GM18867 (cell line): ENCODE measurements around the gene ASGR1.
"Not testable (repeated sequence)": the region's sequence is repeated elsewhere in the genome, so short reads cannot be mapped to it uniquely, and the experiment has no call there.

Experiments
- ATAC-seq: cut with Tn5 transposase; IDR thresholded peaks from one replicate; pipeline ENCODE4 v1.9.1; 2021; ENCODE audit warnings: mild to moderate bottlenecking, moderate library complexity; ENCODE audit not compliant: unreplicated experiment

The ASGR1 gene

GRCh38 chr17:7166873-7167272 lies 12.3 kb downstream of the ASGR1 start:
- ATAC-seq, result no peak

GRCh38 chr17:7159571-7159970 lies 19.6 kb downstream of the ASGR1 start:
- not testable (repeated sequence) for ATAC-seq

- not testable (repeated sequence) for ATAC-seq
Measured at GRCh38 chr17:7158424-7158823, 20.7 kb downstream of the ASGR1 start.

- no peak for ATAC-seq
Measured at GRCh38 chr17:7156342-7156940, 22.7 kb downstream of the ASGR1 start.

- no peak for ATAC-seq
Measured at GRCh38 chr17:7147772-7148171, 31.4 kb downstream of the ASGR1 start.

DNA sequence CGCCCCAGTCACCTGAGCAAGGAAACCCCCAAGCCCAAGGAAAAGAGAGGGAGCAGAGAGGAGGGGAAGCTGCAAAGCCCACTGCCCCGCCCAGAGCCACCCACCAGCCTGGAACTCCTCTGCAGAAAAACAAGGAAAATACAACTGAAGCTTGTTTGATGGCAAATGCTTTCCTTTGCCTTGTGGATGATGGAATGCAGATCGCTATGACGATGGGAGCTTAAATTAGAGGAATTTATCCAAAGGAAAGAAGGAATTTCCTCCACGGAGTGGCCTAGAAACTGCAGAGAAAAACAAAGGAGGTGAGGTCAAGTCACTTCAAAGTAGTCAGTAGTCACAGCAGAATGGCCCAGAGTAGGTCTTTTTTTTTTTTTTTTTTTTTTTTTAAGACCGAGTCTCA lies 33.1 kb downstream of the ASGR1 start:
- no peak for ATAC-seq

DNA sequence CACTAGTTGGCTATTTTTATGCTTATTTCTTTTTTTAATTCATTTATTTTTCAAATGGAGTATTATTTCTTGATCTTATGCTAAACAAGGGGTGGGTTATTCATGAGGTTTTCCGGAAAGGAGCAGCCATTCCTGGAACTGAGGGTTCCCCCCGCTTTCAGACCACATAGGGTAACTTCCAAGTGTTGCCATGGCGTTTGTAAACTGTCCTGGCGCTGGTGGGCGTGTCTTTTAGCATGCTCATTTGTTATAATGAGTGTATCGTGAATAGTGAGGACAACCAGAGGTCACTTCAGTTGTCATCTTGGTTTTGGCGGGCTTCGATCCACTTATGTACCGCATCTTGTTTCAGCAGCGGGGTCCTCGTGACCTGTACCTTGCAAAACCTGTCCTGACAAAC lies 35.0 kb downstream of the ASGR1 start:
- ATAC-seq, result no peak

DNA sequence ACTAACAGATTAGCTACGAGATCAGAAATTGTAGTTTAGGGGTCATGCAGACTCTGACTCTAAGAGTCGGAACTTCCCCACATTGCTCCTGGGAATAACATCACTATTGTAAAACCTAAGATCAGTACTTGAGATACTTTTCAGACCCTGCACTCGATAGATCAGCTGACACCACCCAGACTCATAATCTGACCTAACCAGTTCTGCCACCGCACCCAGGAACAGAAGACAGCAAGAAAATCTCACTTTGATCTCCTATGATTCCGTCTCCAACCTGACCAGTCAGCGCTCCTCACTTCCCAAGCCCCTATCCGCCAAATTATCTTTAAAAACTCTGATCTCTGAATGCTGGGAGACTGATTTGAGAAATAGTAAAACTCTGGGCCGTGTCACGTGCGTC lies 37.3 kb downstream of the ASGR1 start:
- no peak for ATAC-seq

DNA sequence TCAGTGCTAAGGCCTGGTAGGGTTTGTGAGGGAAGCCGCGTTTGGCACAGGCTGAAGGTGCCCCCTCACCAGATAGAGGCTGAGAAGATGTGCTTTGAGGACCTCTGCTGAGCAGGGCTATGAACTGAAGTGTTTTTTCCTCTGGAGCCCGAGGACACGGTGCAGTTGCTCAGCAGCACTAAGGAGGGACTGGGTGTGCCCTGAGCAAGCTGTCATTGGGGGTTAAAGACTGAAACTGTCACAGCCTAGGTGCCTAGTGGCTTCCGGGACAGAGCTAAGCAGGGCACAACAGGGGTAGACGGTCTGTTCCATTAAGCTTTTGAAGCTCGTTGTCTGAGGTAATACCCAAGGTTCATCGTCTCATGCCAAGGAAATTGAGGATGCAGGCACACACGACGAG lies 39.8 kb downstream of the ASGR1 start:
- no peak for ATAC-seq

GRCh38 chr17:7138800-7139381 lies 40.3 kb downstream of the ASGR1 start:
- ATAC-seq, result no peak

DNA sequence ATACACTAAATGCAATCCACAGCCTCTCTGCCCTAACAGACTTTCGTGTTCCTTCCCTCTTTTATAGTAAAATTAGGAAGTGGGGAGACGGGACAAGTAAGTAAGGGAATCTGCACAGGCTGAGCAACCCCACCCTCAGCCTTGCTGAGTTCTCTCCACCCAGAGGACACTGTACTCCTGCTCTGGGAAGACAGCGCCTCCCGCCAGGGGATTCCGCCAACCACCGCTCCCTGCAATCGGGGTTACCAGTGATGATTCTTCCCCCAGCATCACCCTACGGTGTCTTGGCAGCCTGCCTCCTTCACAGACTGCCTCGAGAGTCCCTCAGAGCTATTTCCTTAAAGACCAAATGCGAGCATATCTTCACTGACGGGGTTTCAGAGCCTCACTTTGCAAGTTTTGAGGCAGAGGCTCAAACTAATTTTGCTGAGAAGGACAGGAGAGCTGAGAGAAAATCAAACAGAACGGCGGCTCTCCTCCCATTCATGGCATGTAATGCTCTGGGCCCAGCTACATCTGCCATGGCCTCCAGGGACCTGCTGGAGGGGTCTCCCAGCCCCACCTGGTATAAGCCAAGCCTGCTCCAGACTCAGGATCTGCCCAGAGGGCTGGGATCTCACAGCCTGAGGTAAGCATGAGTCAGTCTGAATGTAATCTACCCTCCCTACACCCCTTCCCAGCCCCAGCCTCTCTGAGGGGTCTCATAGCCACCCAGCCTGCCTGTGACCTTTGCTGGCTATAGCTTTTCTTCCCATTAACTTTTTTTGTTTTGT lies 41.8 kb downstream of the ASGR1 start:
- ATAC-seq, result no peak

- no peak for ATAC-seq
Measured at GRCh38 chr17:7136266-7136877, 42.8 kb downstream of the ASGR1 start.

DNA sequence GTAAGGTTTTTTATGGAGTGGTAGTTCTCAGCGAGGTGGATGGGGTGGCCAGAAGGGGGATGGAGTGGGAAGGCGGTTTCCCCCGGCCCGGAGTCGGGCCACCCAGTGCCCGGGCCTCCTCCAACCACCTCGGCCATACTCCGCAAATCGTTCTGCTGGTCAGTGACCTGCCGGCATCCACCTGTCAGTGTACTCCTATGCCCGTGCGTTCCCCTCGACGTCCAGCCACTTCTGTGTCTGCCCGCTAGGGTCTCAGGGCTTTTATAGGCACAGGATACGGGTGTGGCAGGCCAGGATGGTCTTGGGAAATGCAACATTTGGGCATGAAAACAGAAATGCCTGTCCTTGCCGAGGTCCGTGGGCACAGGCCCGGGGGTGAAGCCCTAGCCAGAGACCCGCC lies 45.3 kb downstream of the ASGR1 start:
- no peak for ATAC-seq

- no peak for ATAC-seq
Measured at GRCh38 chr17:7133424-7133823, 45.7 kb downstream of the ASGR1 start.

- ATAC-seq, result peak; percentile 45
Measured at GRCh38 chr17:7132511-7133094, 46.6 kb downstream of the ASGR1 start.

DNA sequence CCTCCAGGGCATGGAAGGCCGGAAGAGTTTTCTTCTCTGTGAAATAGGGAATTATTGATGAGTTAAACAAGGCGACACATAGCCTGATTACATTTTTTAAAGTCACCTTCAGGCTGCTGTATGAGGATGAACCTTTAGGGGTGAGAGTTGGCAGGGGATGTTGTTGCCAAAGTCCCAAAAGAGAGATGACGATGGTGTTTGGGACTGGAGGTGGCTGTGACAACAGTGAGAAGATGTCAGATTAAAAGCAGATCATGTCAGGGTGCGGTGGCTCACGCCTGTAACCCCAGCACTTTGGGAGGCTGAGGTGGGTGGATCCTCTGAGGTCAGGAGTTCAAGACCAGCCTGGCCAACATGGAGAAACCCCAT lies 47.8 kb downstream of the ASGR1 start:
- ATAC-seq, result no peak

DNA sequence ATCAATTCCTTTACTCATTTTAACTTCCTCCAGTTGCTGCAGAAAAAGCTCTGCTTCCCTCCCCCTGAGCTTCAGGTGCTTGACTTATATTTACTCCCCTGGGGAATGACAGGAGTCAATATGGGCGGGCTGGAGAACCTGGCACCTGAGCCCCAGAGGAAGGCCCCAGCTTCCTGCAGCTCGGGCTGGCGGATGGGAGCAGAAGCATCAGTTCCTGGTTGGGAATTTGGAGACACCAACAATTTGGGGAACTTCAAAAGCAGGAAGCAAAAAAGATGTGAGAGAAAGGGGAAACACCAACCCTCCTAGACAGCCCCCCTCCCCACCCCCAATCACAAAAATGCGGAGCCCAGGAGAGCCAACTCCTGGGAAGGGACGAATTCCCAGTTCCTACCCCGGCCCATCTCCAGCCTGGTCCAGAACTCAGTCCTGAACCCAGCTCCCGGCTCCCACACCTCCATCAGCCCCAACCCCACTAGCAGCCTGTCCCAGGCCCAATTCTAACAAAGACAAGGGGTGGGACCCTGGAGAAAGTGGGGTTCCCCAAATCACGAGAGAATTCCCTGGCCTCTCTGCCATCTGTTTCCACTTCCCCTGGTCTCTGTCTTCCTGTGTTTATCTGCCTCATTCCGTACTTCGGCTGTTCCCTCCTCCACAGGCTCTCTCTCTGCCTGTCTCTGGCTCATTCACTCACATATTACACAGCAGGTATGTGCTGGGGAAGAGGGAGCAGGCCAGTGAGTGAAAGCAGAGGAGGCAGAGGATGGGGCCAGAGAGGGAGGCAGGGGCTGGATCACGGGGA lies 48.3 kb downstream of the ASGR1 start:
- no peak for ATAC-seq

DNA sequence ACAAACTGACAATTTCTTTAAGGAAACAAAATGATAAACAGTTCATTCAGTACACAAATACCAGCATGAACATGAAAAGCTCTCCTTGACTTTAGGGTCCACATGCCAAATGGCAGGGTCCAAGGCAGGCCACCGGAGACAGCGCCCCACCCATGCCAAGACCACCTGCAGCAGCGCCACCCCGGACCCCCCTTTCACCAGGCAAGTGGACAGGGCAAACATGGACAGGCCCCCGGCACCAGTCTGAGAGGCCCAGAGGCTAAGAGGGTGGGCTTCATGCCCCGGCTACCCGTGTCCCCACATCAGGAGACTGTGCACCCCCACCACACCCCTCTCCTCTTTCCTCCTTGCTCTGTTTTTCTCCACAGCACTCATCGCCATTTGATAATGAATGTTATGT lies 49.9 kb downstream of the ASGR1 start:
- ATAC-seq, result no peak

DNA sequence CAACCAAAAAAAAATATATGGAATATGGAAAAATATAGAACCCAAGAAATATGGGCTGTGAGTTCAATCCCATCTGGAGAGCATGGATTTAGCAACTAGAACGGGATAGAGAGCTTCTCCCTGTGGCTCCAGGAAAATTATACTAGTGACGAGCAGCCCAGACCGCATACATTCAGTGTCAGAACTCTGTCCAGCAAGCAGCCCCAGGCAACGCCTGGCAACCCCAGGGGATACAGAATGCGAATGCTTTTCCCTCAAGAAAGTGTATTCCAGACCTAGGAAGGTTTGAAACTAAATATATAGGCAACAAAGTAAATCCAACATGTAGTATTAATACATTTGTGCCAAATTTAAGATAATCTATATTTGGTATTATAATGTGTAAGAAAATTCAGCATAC lies 51.0 kb downstream of the ASGR1 start:
- ATAC-seq, result no peak

GRCh38 chr17:7127501-7127900 lies 51.7 kb downstream of the ASGR1 start:
- not testable (repeated sequence) for ATAC-seq

DNA sequence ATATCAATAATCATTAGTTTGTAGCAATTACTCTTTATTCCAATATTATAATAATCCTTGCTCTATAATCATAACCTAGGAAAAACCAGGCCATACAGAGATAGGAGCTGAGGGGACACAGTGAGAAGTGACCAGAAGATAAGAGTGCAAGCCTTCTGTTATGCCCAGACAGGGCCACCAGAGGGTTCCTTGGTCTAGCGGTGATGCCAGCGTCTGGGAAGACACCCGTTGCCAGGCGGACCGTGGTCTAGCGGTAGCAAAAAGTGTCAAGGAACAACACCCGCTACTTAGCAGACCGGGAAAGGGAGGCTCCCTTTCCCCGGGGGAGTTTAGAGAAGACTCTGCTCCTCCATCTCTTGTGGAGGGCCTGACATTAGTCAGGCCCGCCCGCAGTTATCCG lies 52.8 kb downstream of the ASGR1 start:
- not testable (repeated sequence) for ATAC-seq
